Glutamatergic neuron (in vitro differentiated cells): ENCODE results near the gene PSME3. TPM values are rescaled to one million over a fixed set of nuclear protein-coding genes. Genes with fewer than 3 reads are reported as not detected.

Experiments used
- DNase-seq: peaks from one replicate; pipeline ENCODE4 v3.0.0; 2022
- H3K27ac Mint-ChIP-seq: one replicate; pipeline ENCODE4 v1.8.0; 2020; ENCODE audit warnings: mild to moderate bottlenecking, mixed read lengths, inconsistent platforms; ENCODE audit not compliant: unreplicated experiment
- H3K27me3 Mint-ChIP-seq: one replicate; pipeline ENCODE4 v1.8.0; 2020; ENCODE audit warnings: mild to moderate bottlenecking, moderate library complexity, mixed read lengths, inconsistent platforms; ENCODE audit not compliant: unreplicated experiment
- H3K36me3 Mint-ChIP-seq: one replicate; pipeline ENCODE4 v1.8.0; 2020; ENCODE audit warnings: mild to moderate bottlenecking, mixed read lengths, inconsistent platforms; ENCODE audit not compliant: unreplicated experiment
- H3K4me1 Mint-ChIP-seq: one replicate; pipeline ENCODE4 v1.8.0; 2020; ENCODE audit warnings: mild to moderate bottlenecking, low read depth, mixed read lengths, inconsistent platforms; ENCODE audit not compliant: unreplicated experiment
- H3K4me3 Mint-ChIP-seq: one replicate; pipeline ENCODE4 v1.8.0; 2020; ENCODE audit warnings: mild to moderate bottlenecking, mixed read lengths, inconsistent platforms; ENCODE audit not compliant: unreplicated experiment
- H3K9me3 Mint-ChIP-seq: one replicate; pipeline ENCODE4 v1.8.0; 2020; ENCODE audit warnings: mild to moderate bottlenecking, moderate library complexity, mixed read lengths, inconsistent platforms; ENCODE audit not compliant: unreplicated experiment
- CTCF ChIP-seq: fragments of 200-600 bp; sonication (generic); IDR thresholded peaks from one replicate; pipeline ENCODE4 v1.5.0; 2021; ENCODE audit not compliant: partially characterized antibody, unreplicated experiment
- total RNA-seq: library from RNA; stranded (reverse); fragmentation: NEBNext Ultra II Directional; extraction: Animal tissue kit (Norgen Biotek cat#: 25700); gene quantifications from one replicate; pipeline ENCODE4 v1.2.1, GENCODE V29; 2021; ENCODE audit not compliant: unreplicated experiment

The PSME3 gene
- total RNA-seq, 1 donor from 2014 or later, result 127 TPM

- no peaks in the 10 kb centered on the region for H3K27me3 Mint-ChIP-seq
- no peak for TF ChIP-seq CTCF
These were observed 2.2 kb upstream of the PSME3 start for GRCh38 chr17:42830971-42831370.

DNA sequence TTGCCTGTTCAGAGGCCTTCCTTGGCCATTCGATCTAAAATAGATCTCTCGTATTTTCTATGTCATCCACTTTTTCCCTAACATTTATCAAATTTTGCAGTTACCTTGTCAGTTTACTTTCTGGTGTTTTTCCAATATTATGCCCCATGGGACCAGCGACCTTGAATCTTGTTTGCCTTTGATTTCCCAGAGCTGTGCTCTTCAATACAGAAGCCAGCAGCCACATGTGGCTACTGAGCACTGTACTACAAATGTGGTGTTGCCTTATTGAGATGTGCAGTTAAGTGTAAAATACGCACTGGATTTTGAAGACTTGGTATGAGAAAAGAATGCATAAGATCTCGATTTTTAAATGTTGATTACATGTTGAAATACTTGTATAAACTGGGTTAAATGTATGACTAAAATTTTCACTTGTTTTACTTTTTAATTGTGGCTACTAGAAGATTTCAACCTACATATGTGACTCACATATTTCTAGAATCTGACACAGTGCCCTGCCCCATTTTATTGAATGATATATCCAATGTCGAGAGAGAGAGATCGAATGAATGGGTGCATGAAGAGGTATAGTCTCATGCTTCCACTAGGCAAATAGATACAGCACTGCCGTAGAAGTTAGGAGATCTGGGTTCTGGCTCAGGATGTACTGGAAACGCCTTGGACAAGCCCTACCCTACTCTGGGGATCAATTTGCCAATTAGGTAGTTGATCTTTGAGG is 824 bp upstream of the PSME3 start:
- no peaks in the 10 kb centered on the region for H3K27me3 Mint-ChIP-seq
- DNase-seq, result no peak
- no peaks in the 10 kb centered on the region for H3K36me3 Mint-ChIP-seq
- H3K9me3 Mint-ChIP-seq, result peaks cover 5% of the 10 kb centered on the region
- TF ChIP-seq CTCF, result no peak
- peaks cover 9% of the 10 kb centered on the region for H3K4me1 Mint-ChIP-seq
- peak overlapping the region; percentile 85 for H3K4me3 Mint-ChIP-seq
- H3K27ac Mint-ChIP-seq, result peak overlapping the region; percentile 63

More at GRCh38 chr17:42830971-42831370, 2.2 kb upstream of the PSME3 start:
- DNase-seq, result no peak
- Mint-ChIP-seq H3K4me1 (peaks cover 9% of the 10 kb centered on the region), H3K27ac (no peak overlapping the region), H3K9me3 (peaks cover 5% of the 10 kb centered on the region), H3K36me3 (no peaks in the 10 kb centered on the region), H3K4me3 (no peak overlapping the region)

- peak; percentile 65 for DNase-seq
- peak overlapping the region; percentile 85 for H3K4me3 Mint-ChIP-seq
- H3K36me3 Mint-ChIP-seq, result no peaks in the 10 kb centered on the region
- no peaks in the 10 kb centered on the region for H3K27me3 Mint-ChIP-seq
- H3K9me3 Mint-ChIP-seq, result peaks cover 7% of the 10 kb centered on the region
- TF ChIP-seq CTCF, result no peak
- H3K27ac Mint-ChIP-seq, result peak overlapping the region; percentile 63
- peaks cover 9% of the 10 kb centered on the region for H3K4me1 Mint-ChIP-seq
These were observed 698 bp downstream of the PSME3 start for GRCh38 chr17:42833767-42834422.

GRCh38 chr17:42835732-42836131 is 2.5 kb downstream of the PSME3 start:
- Mint-ChIP-seq H3K27me3 (no peaks in the 10 kb centered on the region), H3K4me3 (no peak overlapping the region), H3K9me3 (peaks cover 7% of the 10 kb centered on the region), H3K27ac (no peak overlapping the region), H3K36me3 (no peaks in the 10 kb centered on the region), H3K4me1 (peaks cover 9% of the 10 kb centered on the region)
- no peak for DNase-seq
- TF ChIP-seq CTCF, result no peak
